Left lung (tissue), 10 donors: Measurements from ENCODE around the gene UNC5A. TPM values are rescaled to one million over a fixed set of nuclear protein-coding genes. Genes with fewer than 3 reads are reported as not detected.

Experiments used
- ATAC-seq: fragments of 200-7000 bp; cut with Tn5 transposase; one replicate; pipeline ENCODE4 v1.9.1; 2020; ENCODE audit warnings: moderate library complexity
- DNase-seq, 4 donors: peaks; one replicate each; pipeline ENCODE4 v3.0.0-alpha.2; 2013 to 2020
- H3K27ac ChIP-seq, 2 donors: fragments of 200-600 bp; sonication (generic) in 1 of 2; one replicate each; pipeline versions ENCODE4 v1.5.0 to v1.8.0; 2020 to 2021
- H3K27me3 ChIP-seq, 2 donors: fragments of 200-600 bp; sonication (generic) in 1 of 2; one replicate each; pipeline versions ENCODE4 v1.5.0 to v1.8.0; 2020 to 2021
- H3K36me3 ChIP-seq, 2 donors: fragments of 200-600 bp; sonication (generic) in 1 of 2; one replicate each; pipeline versions ENCODE4 v1.5.0 to v1.8.0; 2020 to 2021
- H3K4me1 ChIP-seq, 2 donors: fragments of 200-600 bp; one replicate each; pipeline ENCODE4 v1.8.0; 2021
- H3K4me3 ChIP-seq, 2 donors: fragments of 200-600 bp; sonication (generic) in 1 of 2; one replicate each; pipeline versions ENCODE4 v1.5.0 to v1.8.0; 2020 to 2021; ENCODE audit warnings: mild to moderate bottlenecking in 1 of 2
- H3K9me3 ChIP-seq, 2 donors: fragments of 200-600 bp; sonication (generic) in 1 of 2; one replicate each; pipeline versions ENCODE4 v1.5.0 to v1.8.0; 2020 to 2021
- CTCF ChIP-seq, 2 donors: fragments of 200-600 bp; sonication (generic) in 1 of 2; IDR thresholded peaks; one replicate each; pipeline versions ENCODE4 v1.5.0 to v1.8.0; 2021; ENCODE audit warnings: antibody characterized with exemption in 2 of 2
- intact Hi-C, 2 donors: fragments of 100-400 bp; cut with DNase I; formaldehyde crosslinking; loops; one replicate each; pipeline versions ENCODE4 v1.11.2 to v1.14.2; 2022
- polyA plus RNA-seq, 6 donors: library from polyadenylated mRNA; unstranded; fragments of 120-200 nt; gene quantifications; one replicate each; pipeline ENCODE4 v1.2.1, GENCODE V29; 2013; ENCODE audit not compliant: insufficient read length in 6 of 6
- total RNA-seq, 2 donors: library from RNA; stranded (reverse); fragmentation: NEBNext Ultra II Directional; extraction: Animal tissue kit (Norgen Biotek cat#: 25700); gene quantifications; one replicate each; pipeline ENCODE4 v1.2.1, GENCODE V29; 2021
- donor health status: DM: no; HTN: yes; CAD: no.
- donor health status: DM: no; HTN: no; CAD: no.

UNC5A gene
- total and polyA plus RNA-seq, 8 donors = 0.24 to 1.6 (median 1.0) TPM; not detected in 1

- no peak for ATAC-seq
- Histone ChIP-seq H3K4me1 (no peaks in the 10 kb centered on the region), H3K4me3 (no peak overlapping the region), H3K27me3 (peaks cover 4 to 81% of the 10 kb centered on the region in 2 donors), H3K36me3 (no peaks in the 10 kb centered on the region), H3K27ac (no peak overlapping the region), H3K9me3 (no peaks in the 10 kb centered on the region)
- intact Hi-C loops = no loop called here
- DNase-seq = peak in 1 of 4 donors; percentile 17
- no peak for TF ChIP-seq CTCF (IDR thresholded peaks at IDR 0.05)
These were observed 36.8 kb upstream of the UNC5A start for GRCh38 chr5:176773408-176774035.

GRCh38 chr5:176774216-176775171, 35.9 kb upstream of the UNC5A start:
- Histone ChIP-seq H3K4me3 (no peak overlapping the region), H3K27me3 (peaks cover 4 to 79% of the 10 kb centered on the region in 2 donors), H3K27ac (no peak overlapping the region), H3K4me1 (no peaks in the 10 kb centered on the region), H3K36me3 (no peaks in the 10 kb centered on the region), H3K9me3 (no peaks in the 10 kb centered on the region)
- DNase-seq = peak in 1 of 4 donors; percentile 20
- ATAC-seq = no peak
- no peak for TF ChIP-seq CTCF (IDR thresholded peaks at IDR 0.05)
- intact Hi-C loops = no loop called here

- no peaks in the 10 kb centered on the region for H3K9me3 ChIP-seq
- intact Hi-C loops = no loop called here
- no peaks in the 10 kb centered on the region for H3K4me1 ChIP-seq
- TF ChIP-seq CTCF (IDR thresholded peaks at IDR 0.05) = no peak
- H3K4me3 ChIP-seq = no peak overlapping the region
- H3K27me3 ChIP-seq = peaks cover 4 to 79% of the 10 kb centered on the region in 2 donors
- ATAC-seq = no peak
- H3K36me3 ChIP-seq = no peaks in the 10 kb centered on the region
- H3K27ac ChIP-seq = no peak overlapping the region
- no peak for DNase-seq
These were observed 35.0 kb upstream of the UNC5A start for GRCh38 chr5:176775409-176775808.

- Histone ChIP-seq H3K27ac (no peak overlapping the region), H3K4me1 (no peaks in the 10 kb centered on the region), H3K36me3 (no peaks in the 10 kb centered on the region), H3K27me3 (peaks cover 4 to 80% of the 10 kb centered on the region in 2 donors), H3K9me3 (no peaks in the 10 kb centered on the region), H3K4me3 (no peak overlapping the region)
- TF ChIP-seq CTCF (IDR thresholded peaks at IDR 0.05) = no peak
- ATAC-seq (no peak), DNase-seq (peak in 1 of 4 donors; percentile 13)
- intact Hi-C loops = no loop called here
These were observed 34.1 kb upstream of the UNC5A start for GRCh38 chr5:176776141-176776865.
